ENCODE results near the gene B3GALT5. TPM values are rescaled to one million over a fixed set of nuclear protein-coding genes. Genes with fewer than 3 reads are reported as not detected.
"Not testable (repeated sequence)": the region's sequence is repeated elsewhere in the genome, so short reads cannot be mapped to it uniquely, and the experiment has no call there.

The B3GALT5 gene
- total RNA-seq, 6 experiments from 2014 or later, result 0.06 to 0.26 (median 0.09) TPM

GRCh38 chr21:39685236-39685635 lies 72.5 kb downstream of the B3GALT5 start:
- Histone ChIP-seq H3K4me1 (no peaks in the 10 kb centered on the region), H3K27ac (no peak overlapping the region), H3K4me3 (no peak overlapping the region), H3K27me3 (no peaks in the 10 kb centered on the region), H3K9me3 (no peaks in the 10 kb centered on the region), H3K36me3 (no peaks in the 10 kb centered on the region)
- intact Hi-C loops (cut with DNase I), result no loop called here
- DNase-seq (no peak), ATAC-seq (no peak)
- no peak for TF ChIP-seq CTCF (IDR thresholded peaks at IDR 0.05)
- TF ChIP-seq POLR2A (IDR thresholded peaks at IDR 0.05), result no peak
- 24% methylated on average over 1 of the region's 1 CpG for WGBS (ENCODE audit: insufficient coverage, low coverage, low lambda C conversion rate, missing lambda C conversion rate)

GRCh38 chr21:39685991-39686390 lies 73.3 kb downstream of the B3GALT5 start:
- WGBS (ENCODE audit: insufficient coverage, low coverage, low lambda C conversion rate, missing lambda C conversion rate), result 74% methylated on average over 5 of the region's 5 CpGs
- intact Hi-C loops (cut with DNase I), result no loop called here
- ATAC-seq, result no peak

GRCh38 chr21:39686646-39687468 lies 74.1 kb downstream of the B3GALT5 start:
- no peaks in the 10 kb centered on the region for H3K27me3 ChIP-seq
- intact Hi-C loops (cut with DNase I), result no loop called here
- no peaks in the 10 kb centered on the region for H3K4me1 ChIP-seq
- H3K9me3 ChIP-seq, result no peaks in the 10 kb centered on the region
- no peak overlapping the region for H3K27ac ChIP-seq
- ATAC-seq (no peak), DNase-seq (no peak)
- 58% methylated on average over 15 of the region's 15 CpGs for WGBS (ENCODE audit: insufficient coverage, low coverage, low lambda C conversion rate, missing lambda C conversion rate)
- H3K4me3 ChIP-seq, result no peak overlapping the region
- TF ChIP-seq POLR2A (IDR thresholded peaks at IDR 0.05), result no peak
- no peak for TF ChIP-seq CTCF (IDR thresholded peaks at IDR 0.05)
- H3K36me3 ChIP-seq, result no peaks in the 10 kb centered on the region

More at GRCh38 chr21:39685991-39686390, 73.3 kb downstream of the B3GALT5 start:
- Histone ChIP-seq H3K27me3 (no peaks in the 10 kb centered on the region), H3K4me1 (no peaks in the 10 kb centered on the region), H3K27ac (no peak overlapping the region), H3K36me3 (no peaks in the 10 kb centered on the region), H3K4me3 (no peak overlapping the region), H3K9me3 (no peaks in the 10 kb centered on the region)
- no peak for DNase-seq
- TF ChIP-seq CTCF (IDR thresholded peaks at IDR 0.05) (no peak), POLR2A (IDR thresholded peaks at IDR 0.05) (no peak)

GRCh38 chr21:39688010-39688409 lies 75.3 kb downstream of the B3GALT5 start:
- ATAC-seq (no peak), DNase-seq (no peak)
- 23% methylated on average over 1 of the region's 1 CpG for WGBS (ENCODE audit: insufficient coverage, low coverage, low lambda C conversion rate, missing lambda C conversion rate)
- Histone ChIP-seq H3K27ac (no peak overlapping the region), H3K4me1 (no peaks in the 10 kb centered on the region), H3K9me3 (no peaks in the 10 kb centered on the region), H3K27me3 (no peaks in the 10 kb centered on the region), H3K4me3 (no peak overlapping the region), H3K36me3 (no peaks in the 10 kb centered on the region)
- intact Hi-C loops (cut with DNase I), result no loop called here
- TF ChIP-seq CTCF (IDR thresholded peaks at IDR 0.05) (no peak), POLR2A (IDR thresholded peaks at IDR 0.05) (no peak)

GRCh38 chr21:39689860-39690259 lies 77.1 kb downstream of the B3GALT5 start:
- DNase-seq; H3K9me3 ChIP-seq; H3K27me3 ChIP-seq; H3K4me3 ChIP-seq; H3K36me3 ChIP-seq; H3K4me1 ChIP-seq; ATAC-seq; intact Hi-C loops (cut with DNase I); H3K27ac ChIP-seq: not testable (repeated sequence)
- 63% methylated on average over 1 of the region's 1 CpG for WGBS (ENCODE audit: insufficient coverage, low coverage, low lambda C conversion rate, missing lambda C conversion rate)
